BJ (cell line): ENCODE data around the gene DRAP1. TPM values are rescaled to one million over a fixed set of nuclear protein-coding genes. Genes with fewer than 3 reads are reported as not detected.
A peak's percentile ranks its signal among the peaks of the same experiment; 100 is the strongest.

Experiments
- CTCF ChIA-PET: fragments of 350-600 bp; formaldehyde crosslinking; extraction: SDS; loops from one replicate; lab custom pipeline; 2021; ENCODE audit warnings: antibody characterized with exemption, inconsistent platforms; lab: Yijun Ruan, JAX
- POLR2A ChIA-PET: fragments of 300-600 bp; sonication (Branson Sonifier 250); formaldehyde crosslinking; extraction: SDS; loops from one replicate; lab custom pipeline; 2021; ENCODE audit warnings: antibody characterized with exemption; lab: Charles Lee
- DNase-seq: peaks from one replicate; pipeline ENCODE4 v3.0.0-alpha.2; 2011; ENCODE audit warnings: low read depth
- H3K27me3 ChIP-seq: 2 replicates; pipeline ENCODE4 v1.6.0; 2011; ENCODE audit warnings: low read length; ENCODE audit not compliant: control insufficient read depth, insufficient read depth
- H3K36me3 ChIP-seq: 2 replicates; pipeline ENCODE4 v1.5.1; 2011; ENCODE audit warnings: low read length; ENCODE audit not compliant: control insufficient read depth, insufficient read depth
- H3K4me3 ChIP-seq: 2 replicates; pipeline ENCODE4 v1.5.1; 2011; ENCODE audit warnings: low read depth, mild to moderate bottlenecking, control low read depth, low read length
- CTCF ChIP-seq: IDR thresholded peaks from 2 replicates; pipeline ENCODE4 v1.5.1; 2011; ENCODE audit warnings: low read depth, mild to moderate bottlenecking, control low read depth, inconsistent platforms, low read length, moderate library complexity; ENCODE audit not compliant: insufficient read depth
- polyA plus RNA-seq: library from polyadenylated mRNA; depleted of rRNA; stranded (reverse); fragments of >200 nt; gene quantifications from 2 replicates; pipeline ENCODE4 v1.2.3, GENCODE V29; 2011

The DRAP1 gene
- polyA plus RNA-seq, 1 experiment: 137 TPM

- POLR2A ChIA-PET: no interaction called here
- Histone ChIP-seq H3K27me3 (no peaks in the 10 kb centered on the region), H3K36me3 (no peaks in the 10 kb centered on the region), H3K4me3 (no peak overlapping the region)
- DNase-seq: no peak
- no peak for TF ChIP-seq CTCF
- CTCF ChIA-PET: interaction anchor here (1.1 kb wide), 1 partner anchor 21 kb away, joined by 3 read pairs; no protein-coding TSS in a partner anchor
These were observed 11.3 kb upstream of the DRAP1 start for GRCh38 chr11:65907878-65908277.

GRCh38 chr11:65911682-65912568 is 7.3 kb upstream of the DRAP1 start:
- peak; percentile 37 for TF ChIP-seq CTCF
- peak; percentile 67 for DNase-seq
- no peaks in the 10 kb centered on the region for H3K27me3 ChIP-seq
- no peak overlapping the region for H3K4me3 ChIP-seq
- POLR2A ChIA-PET: interaction anchor here (0.6 kb wide), 3 partner anchors 11 to 354 kb away, joined by 3 to 6 read pairs (median 3); no protein-coding TSS in a partner anchor
- peaks cover 2% of the 10 kb centered on the region for H3K36me3 ChIP-seq
- CTCF ChIA-PET: interaction anchor here (1.0 to 3.7 kb wide), 7 partner anchors 10 to 78 kb away, joined by 3 to 57 read pairs (median 8); partner anchors contain the start of genes CCDC85B, FIBP and FOSL1

- no peaks in the 10 kb centered on the region for H3K27me3 ChIP-seq
- H3K36me3 ChIP-seq: peaks cover 5% of the 10 kb centered on the region
- POLR2A ChIA-PET: no interaction called here
- DNase-seq: no peak
- no peak overlapping the region for H3K4me3 ChIP-seq
- TF ChIP-seq CTCF: no peak
- CTCF ChIA-PET: interaction anchor here (1.4 to 3.7 kb wide), 4 partner anchors 12 to 29 kb away, joined by 4 to 57 read pairs (median 16); partner anchors contain the start of genes CCDC85B, FIBP and FOSL1
These were observed 6.4 kb upstream of the DRAP1 start for GRCh38 chr11:65912845-65913244.

- no peak for DNase-seq
- H3K27me3 ChIP-seq: no peaks in the 10 kb centered on the region
- no peak overlapping the region for H3K4me3 ChIP-seq
- CTCF ChIA-PET: interaction anchor here (0.8 to 4.8 kb wide), 6 partner anchors 12 to 55 kb away, joined by 3 to 60 read pairs (median 6); partner anchors contain the start of genes CCDC85B, FIBP and MUS81
- POLR2A ChIA-PET: interaction anchor here (0.6 to 1.6 kb wide), 6 partner anchors 12 to 56 kb away, joined by 3 to 6 read pairs (median 4); partner anchors contain the start of genes CCDC85B and FOSL1
- no peak for TF ChIP-seq CTCF
- H3K36me3 ChIP-seq: peaks cover 5% of the 10 kb centered on the region
These were observed 4.0 kb upstream of the DRAP1 start for GRCh38 chr11:65915101-65915820.
